Measurements from ENCODE around the gene CPED1.

The CPED1 gene

DNA sequence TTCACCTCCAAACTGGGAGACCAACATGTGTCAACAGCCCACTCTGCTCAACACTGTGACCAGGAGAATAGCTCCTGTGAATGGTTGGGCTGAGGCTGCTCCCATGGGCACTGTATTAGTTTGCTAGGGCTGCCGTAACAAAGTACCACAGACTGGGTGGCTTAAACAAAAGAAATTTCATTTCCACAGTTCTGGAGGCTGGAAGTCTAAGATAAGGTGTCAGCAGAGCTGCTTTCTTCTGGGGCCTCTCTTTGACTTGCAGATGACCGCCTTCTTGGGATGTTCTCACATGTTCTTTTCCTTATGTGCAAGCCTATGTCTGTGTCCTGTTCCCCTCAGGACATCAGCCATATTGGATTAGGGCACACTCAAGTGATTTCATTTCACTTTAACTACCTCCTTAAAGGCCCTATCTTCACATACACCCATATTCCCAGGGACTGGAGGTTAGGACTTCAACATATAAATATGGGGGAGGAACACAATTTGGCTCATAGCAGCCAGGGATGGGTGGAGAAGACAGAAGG, 90.3 kb downstream of the CPED1 start:
- no peaks in the 10 kb centered on the region for H3K27me3 ChIP-seq (replicated peaks in 2 of 5; ENCODE audit: control insufficient read depth in 4 of 5, insufficient read depth in 5 of 5, low read length in 4 of 5)
- 94% methylated on average over 2 of the region's 2 CpGs for WGBS (ENCODE audit: insufficient coverage)
- H3K4me3 ChIP-seq (ENCODE audit: control insufficient read depth in 1 of 7, extremely low read depth in 1 of 7, insufficient read depth in 4 of 7, low read depth in 2 of 7, low read length in 6 of 7): no peak overlapping the region
- H3K9me3 ChIP-seq (ENCODE audit: control extremely low read depth in 1 of 5, control insufficient read depth in 4 of 5, insufficient read depth in 2 of 5, low read depth in 1 of 5, low read length in 4 of 5): no peaks in the 10 kb centered on the region
- ChIA-PET CTCF (interaction anchor here (16.5 kb wide), 1 partner anchor 90 kb away, joined by 193 read pairs; the partner anchor contains the start of gene CPED1), POLR2A (no interaction called here)
- DNase-seq: no peak
- no peaks in the 10 kb centered on the region for H3K36me3 ChIP-seq (ENCODE audit: control insufficient read depth in 4 of 4, insufficient read depth in 4 of 4, low read length in 3 of 4)
- H3K4me1 ChIP-seq (ENCODE audit: control extremely low read depth in 1 of 4, control insufficient read depth in 4 of 4, insufficient read depth in 4 of 4, low read length in 3 of 4): peaks cover 0 to 9% (median 0%) of the 10 kb centered on the region in 4 experiments
- peak overlapping the region in 1 of 2 experiments; percentile 56 for H3K27ac ChIP-seq (ENCODE audit: insufficient read depth in 1 of 2, low read depth in 1 of 2, low read length in 2 of 2, poor library complexity in 1 of 2, severe bottlenecking in 2 of 2)

DNA sequence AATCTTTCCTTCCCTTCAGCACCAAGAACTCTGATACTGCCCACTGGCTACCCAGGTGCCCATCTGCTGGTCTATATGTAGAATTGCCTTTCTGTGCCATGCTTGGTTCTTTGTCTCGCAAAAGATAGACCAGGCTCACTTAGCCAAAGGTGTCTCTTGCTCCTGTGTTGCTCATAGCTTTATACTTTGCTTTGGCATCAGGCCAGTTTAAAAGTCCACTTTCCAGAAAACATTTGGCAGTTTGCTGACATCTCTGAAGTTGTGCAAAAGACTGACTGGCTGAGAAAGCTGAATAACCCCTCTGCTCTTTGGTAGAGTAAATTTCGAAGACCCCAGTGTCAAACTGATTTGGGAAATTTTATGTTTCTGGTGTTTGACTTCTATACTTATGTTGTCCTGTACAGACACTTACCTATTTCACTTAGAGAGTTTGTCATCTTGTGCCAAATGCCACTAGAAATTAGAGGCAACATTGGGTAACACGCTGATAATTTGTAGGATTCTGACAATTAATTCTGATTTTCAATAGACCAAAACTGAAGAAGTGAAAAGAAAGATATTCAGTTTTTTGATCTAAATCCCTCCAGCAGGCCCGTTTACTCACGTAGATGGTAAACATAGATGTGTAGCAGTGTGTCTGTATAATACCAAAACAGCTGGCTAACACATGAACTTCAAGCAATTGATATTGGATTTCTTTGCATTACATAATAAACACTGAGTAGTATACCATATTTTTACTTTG, 91.1 kb downstream of the CPED1 start:
- Histone ChIP-seq H3K36me3 (ENCODE audit: control insufficient read depth in 4 of 4, insufficient read depth in 4 of 4, low read length in 3 of 4) (no peaks in the 10 kb centered on the region), H3K27me3 (replicated peaks in 2 of 5; ENCODE audit: control insufficient read depth in 4 of 5, insufficient read depth in 5 of 5, low read length in 4 of 5) (no peaks in the 10 kb centered on the region), H3K9me3 (ENCODE audit: control extremely low read depth in 1 of 5, control insufficient read depth in 4 of 5, insufficient read depth in 2 of 5, low read depth in 1 of 5, low read length in 4 of 5) (no peaks in the 10 kb centered on the region), H3K4me1 (ENCODE audit: control extremely low read depth in 1 of 4, control insufficient read depth in 4 of 4, insufficient read depth in 4 of 4, low read length in 3 of 4) (peaks cover 0 to 9% (median 0%) of the 10 kb centered on the region in 4 experiments), H3K4me3 (ENCODE audit: control insufficient read depth in 1 of 7, extremely low read depth in 1 of 7, insufficient read depth in 4 of 7, low read depth in 2 of 7, low read length in 6 of 7) (no peak overlapping the region), H3K27ac (ENCODE audit: insufficient read depth in 1 of 2, low read depth in 1 of 2, low read length in 2 of 2, poor library complexity in 1 of 2, severe bottlenecking in 2 of 2) (peak overlapping the region in 1 of 2 experiments; percentile 56)
- DNase-seq: peak; percentile 4 to 37 (median 27)
- ChIA-PET CTCF (interaction anchor here (1.6 to 16.5 kb wide), 2 partner anchors 13 to 91 kb away, joined by 3 to 193 read pairs; partner anchors contain the start of gene CPED1), POLR2A (no interaction called here)
- WGBS (ENCODE audit: insufficient coverage): 92% methylated on average over 1 of the region's 5 CpGs

DNA sequence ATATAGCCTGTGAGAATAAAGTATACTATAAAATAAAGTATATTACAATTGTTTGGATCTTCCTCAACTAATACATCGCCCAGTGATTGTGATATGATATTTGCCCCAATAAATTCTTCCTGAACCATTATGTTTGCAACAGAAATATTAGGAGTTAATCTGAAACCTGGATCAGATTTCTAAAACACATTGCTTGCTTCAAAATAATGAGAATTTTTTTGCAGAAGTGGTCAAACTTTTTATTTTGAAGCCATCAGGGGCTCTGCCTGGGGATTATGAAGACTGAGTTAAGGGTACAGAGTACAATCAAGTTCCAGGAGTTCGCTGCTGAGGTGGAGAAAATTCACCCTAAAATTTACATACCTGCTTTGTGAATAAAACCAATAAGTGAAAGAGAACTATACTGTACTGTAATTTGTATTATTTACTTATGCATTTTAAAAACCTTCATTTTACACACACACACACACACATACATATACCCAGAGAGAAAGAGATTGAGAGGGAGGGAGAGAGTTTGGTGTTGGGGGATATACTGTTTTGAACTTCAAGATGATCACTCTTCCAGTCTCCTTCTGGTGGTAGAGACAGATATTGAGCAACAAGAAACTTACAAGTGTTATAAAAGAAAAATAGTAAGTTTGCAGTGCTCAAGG, 91.9 kb downstream of the CPED1 start:
- CTCF ChIA-PET: interaction anchor here (0.9 to 16.5 kb wide), 9 partner anchors 7 to 289 kb away, joined by 3 to 193 read pairs (median 6); partner anchors contain the start of gene CPED1
- Histone ChIP-seq H3K36me3 (ENCODE audit: control insufficient read depth in 4 of 4, insufficient read depth in 4 of 4, low read length in 3 of 4) (no peaks in the 10 kb centered on the region), H3K4me3 (ENCODE audit: control insufficient read depth in 1 of 7, extremely low read depth in 1 of 7, insufficient read depth in 4 of 7, low read depth in 2 of 7, low read length in 6 of 7) (no peak overlapping the region), H3K27ac (ENCODE audit: insufficient read depth in 1 of 2, low read depth in 1 of 2, low read length in 2 of 2, poor library complexity in 1 of 2, severe bottlenecking in 2 of 2) (no peak overlapping the region), H3K4me1 (ENCODE audit: control extremely low read depth in 1 of 4, control insufficient read depth in 4 of 4, insufficient read depth in 4 of 4, low read length in 3 of 4) (peaks cover 0 to 9% (median 0%) of the 10 kb centered on the region in 4 experiments), H3K9me3 (ENCODE audit: control extremely low read depth in 1 of 5, control insufficient read depth in 4 of 5, insufficient read depth in 2 of 5, low read depth in 1 of 5, low read length in 4 of 5) (no peaks in the 10 kb centered on the region), H3K27me3 (replicated peaks in 2 of 5; ENCODE audit: control insufficient read depth in 4 of 5, insufficient read depth in 5 of 5, low read length in 4 of 5) (no peaks in the 10 kb centered on the region)
- DNase-seq: no peak
- WGBS (ENCODE audit: insufficient coverage): no CpG with 5 or more reads among the region's 2 CpGs
- POLR2A ChIA-PET: no interaction called here

DNA sequence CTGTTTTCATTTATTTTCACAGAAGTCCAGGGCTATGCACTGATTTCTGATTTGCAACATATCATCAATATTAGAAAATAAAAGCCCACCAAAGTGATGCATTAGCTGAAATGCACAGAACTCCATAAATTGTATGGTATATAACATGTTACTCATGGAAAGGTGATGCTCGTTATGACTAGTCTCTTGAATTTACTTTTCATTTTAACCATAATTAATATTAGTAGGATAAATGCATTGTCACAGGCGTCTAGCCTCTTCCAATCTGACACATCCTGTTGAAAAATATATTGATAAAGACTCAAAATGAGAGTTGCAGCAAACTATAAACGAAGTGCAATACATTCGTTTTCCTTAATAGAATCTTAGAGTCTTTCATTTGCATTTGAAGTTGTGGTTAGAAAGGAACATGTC, 92.4 kb downstream of the CPED1 start:
- POLR2A ChIA-PET: no interaction called here
- Histone ChIP-seq H3K27ac (ENCODE audit: insufficient read depth in 1 of 2, low read depth in 1 of 2, low read length in 2 of 2, poor library complexity in 1 of 2, severe bottlenecking in 2 of 2) (no peak overlapping the region), H3K4me1 (ENCODE audit: control extremely low read depth in 1 of 4, control insufficient read depth in 4 of 4, insufficient read depth in 4 of 4, low read length in 3 of 4) (peaks cover 0 to 9% (median 0%) of the 10 kb centered on the region in 4 experiments), H3K9me3 (ENCODE audit: control extremely low read depth in 1 of 5, control insufficient read depth in 4 of 5, insufficient read depth in 2 of 5, low read depth in 1 of 5, low read length in 4 of 5) (no peaks in the 10 kb centered on the region), H3K4me3 (ENCODE audit: control insufficient read depth in 1 of 7, extremely low read depth in 1 of 7, insufficient read depth in 4 of 7, low read depth in 2 of 7, low read length in 6 of 7) (no peak overlapping the region), H3K36me3 (ENCODE audit: control insufficient read depth in 4 of 4, insufficient read depth in 4 of 4, low read length in 3 of 4) (no peaks in the 10 kb centered on the region), H3K27me3 (replicated peaks in 2 of 5; ENCODE audit: control insufficient read depth in 4 of 5, insufficient read depth in 5 of 5, low read length in 4 of 5) (no peaks in the 10 kb centered on the region)
- 100% methylated on average over 2 of the region's 4 CpGs for WGBS (ENCODE audit: insufficient coverage)
- DNase-seq: no peak
- CTCF ChIA-PET: interaction anchor here (0.9 to 16.5 kb wide), 13 partner anchors 8 to 289 kb away, joined by 3 to 193 read pairs (median 6); partner anchors contain the start of gene CPED1

DNA sequence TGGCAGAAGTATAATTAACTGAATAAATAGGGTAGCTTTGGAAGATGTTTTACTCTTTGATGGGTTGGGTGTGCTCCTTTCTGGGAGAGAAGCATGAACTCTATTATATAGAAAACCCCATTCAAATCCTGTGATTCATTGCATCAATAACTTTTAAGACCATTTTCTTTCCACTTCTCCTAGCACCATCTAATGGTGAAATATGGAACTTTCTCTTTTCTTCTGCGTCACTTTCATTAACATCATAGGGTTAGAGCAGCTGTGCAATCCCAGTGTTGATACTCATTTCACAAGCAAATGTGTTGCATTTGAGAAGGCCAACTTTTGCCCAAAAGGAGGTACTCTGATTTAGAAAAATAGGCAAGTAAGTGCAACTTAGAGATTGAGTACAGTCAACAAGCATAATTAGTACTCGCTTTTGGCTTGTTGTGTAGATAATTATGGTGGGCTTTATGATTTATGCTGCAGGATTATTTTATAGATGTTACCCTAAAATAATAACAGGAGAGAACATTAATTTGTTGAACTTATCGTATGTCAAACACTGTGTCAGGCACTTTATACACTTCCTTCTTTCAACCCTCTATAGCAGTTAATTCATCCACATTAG, 92.9 kb downstream of the CPED1 start:
- H3K27ac ChIP-seq (ENCODE audit: insufficient read depth in 1 of 2, low read depth in 1 of 2, low read length in 2 of 2, poor library complexity in 1 of 2, severe bottlenecking in 2 of 2): no peak overlapping the region
- POLR2A ChIA-PET: interaction anchor here (0.6 kb wide), 1 partner anchor 131 kb away, joined by 4 read pairs; the partner anchor contains the start of gene ING3
- no peaks in the 10 kb centered on the region for H3K36me3 ChIP-seq (ENCODE audit: control insufficient read depth in 4 of 4, insufficient read depth in 4 of 4, low read length in 3 of 4)
- no CpG with 5 or more reads among the region's 3 CpGs for WGBS (ENCODE audit: insufficient coverage)
- peak; percentile 56 to 82 (median 77) for DNase-seq
- no peaks in the 10 kb centered on the region for H3K9me3 ChIP-seq (ENCODE audit: control extremely low read depth in 1 of 5, control insufficient read depth in 4 of 5, insufficient read depth in 2 of 5, low read depth in 1 of 5, low read length in 4 of 5)
- CTCF ChIA-PET: interaction anchor here (0.7 to 16.5 kb wide), 17 partner anchors 8 to 290 kb away, joined by 3 to 193 read pairs (median 4); partner anchors contain the start of gene CPED1
- no peak overlapping the region for H3K4me3 ChIP-seq (ENCODE audit: control insufficient read depth in 1 of 7, extremely low read depth in 1 of 7, insufficient read depth in 4 of 7, low read depth in 2 of 7, low read length in 6 of 7)
- H3K4me1 ChIP-seq (ENCODE audit: control extremely low read depth in 1 of 4, control insufficient read depth in 4 of 4, insufficient read depth in 4 of 4, low read length in 3 of 4): peaks cover 0 to 8% (median 0%) of the 10 kb centered on the region in 4 experiments
- no peaks in the 10 kb centered on the region for H3K27me3 ChIP-seq (replicated peaks in 2 of 5; ENCODE audit: control insufficient read depth in 4 of 5, insufficient read depth in 5 of 5, low read length in 4 of 5)

DNA sequence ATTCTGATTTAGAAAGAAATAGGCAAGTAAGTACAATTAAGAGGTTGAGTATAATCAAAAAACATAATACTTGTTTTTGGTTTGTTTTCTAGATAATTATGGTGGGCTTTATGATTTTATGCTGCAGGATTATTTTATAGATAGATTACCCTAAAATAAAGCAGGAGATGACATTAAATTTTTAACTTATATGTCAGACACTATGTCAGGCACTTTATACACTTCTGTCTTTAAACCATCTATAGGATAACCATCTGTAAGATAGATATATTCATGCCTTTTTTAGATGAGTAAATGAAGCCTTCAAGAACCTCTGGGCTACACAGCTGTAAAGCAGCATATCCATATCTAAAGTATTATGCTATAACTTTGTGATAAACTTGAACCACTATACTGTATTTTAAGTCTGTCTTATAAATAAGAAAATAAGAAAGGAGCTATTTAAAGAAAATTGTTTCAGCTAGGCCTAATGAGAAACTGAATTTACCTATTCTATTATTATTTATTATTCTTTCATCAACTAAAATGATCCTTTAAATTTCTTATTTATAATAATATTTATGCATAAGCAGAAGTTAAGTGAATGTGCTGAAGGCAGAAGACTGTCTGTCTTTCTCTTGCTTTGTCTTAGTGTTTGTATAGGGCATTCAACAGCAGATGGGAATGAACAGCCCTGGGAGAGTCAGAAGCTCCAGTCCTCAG, 94.0 kb downstream of the CPED1 start:
- Histone ChIP-seq H3K27me3 (replicated peaks in 2 of 5; ENCODE audit: control insufficient read depth in 4 of 5, insufficient read depth in 5 of 5, low read length in 4 of 5) (no peaks in the 10 kb centered on the region), H3K27ac (ENCODE audit: insufficient read depth in 1 of 2, low read depth in 1 of 2, low read length in 2 of 2, poor library complexity in 1 of 2, severe bottlenecking in 2 of 2) (no peak overlapping the region), H3K36me3 (ENCODE audit: control insufficient read depth in 4 of 4, insufficient read depth in 4 of 4, low read length in 3 of 4) (no peaks in the 10 kb centered on the region), H3K9me3 (ENCODE audit: control extremely low read depth in 1 of 5, control insufficient read depth in 4 of 5, insufficient read depth in 2 of 5, low read depth in 1 of 5, low read length in 4 of 5) (no peaks in the 10 kb centered on the region), H3K4me3 (ENCODE audit: control insufficient read depth in 1 of 7, extremely low read depth in 1 of 7, insufficient read depth in 4 of 7, low read depth in 2 of 7, low read length in 6 of 7) (no peak overlapping the region), H3K4me1 (ENCODE audit: control extremely low read depth in 1 of 4, control insufficient read depth in 4 of 4, insufficient read depth in 4 of 4, low read length in 3 of 4) (no peaks in the 10 kb centered on the region)
- CTCF ChIA-PET: interaction anchor here (0.8 to 16.5 kb wide), 15 partner anchors 8 to 291 kb away, joined by 3 to 193 read pairs (median 6); partner anchors contain the start of genes CPED1 and TSPAN12
- POLR2A ChIA-PET: interaction anchor here (0.6 to 1.0 kb wide), 2 partner anchors 93 to 132 kb away, joined by 3 to 4 read pairs; partner anchors contain the start of gene ING3
- DNase-seq: no peak
